ENCODE results near the gene NAGLU. TPM values are rescaled to one million over a fixed set of nuclear protein-coding genes. Genes with fewer than 3 reads are reported as not detected.
A peak's percentile ranks its signal among the peaks of the same experiment; 100 is the strongest.

Gene NAGLU
- total and polyA plus RNA-seq, 2 of the 13 experiments (the other 11 are each of a cell fraction or from before 2014, with no cell fraction given) = 28.2 to 40.1 TPM

GRCh38 chr17:42541041-42541833, 5.2 kb downstream of the NAGLU start (continued):
- TF ChIP-seq ZFX (CRISPR knock-in tag; IDR thresholded peaks at IDR 0.05; ENCODE audit: low read depth) = peak; percentile 81
- peak; percentile 49; the same call in 1 of the 2 replicates for TF ChIP-seq CHD2 (IDR thresholded peaks at IDR 0.05; ENCODE audit: low read depth, low read length)
- TF ChIP-seq ZNF329 (CRISPR knock-in tag; IDR thresholded peaks at IDR 0.05; ENCODE audit: low read depth) = no peak
- peak; percentile 61 for TF ChIP-seq ZSCAN31 (CRISPR knock-in tag; IDR thresholded peaks at IDR 0.05; ENCODE audit: low read depth)
- TF ChIP-seq HES4 (CRISPR knock-in tag; IDR thresholded peaks at IDR 0.05; ENCODE audit: borderline replicate concordance) = no peak
- peak; percentile 40; the same call in 1 of the 2 replicates for TF ChIP-seq POLR2AphosphoS5 (IDR thresholded peaks at IDR 0.05; ENCODE audit: low read depth, low read length)
- no peak for TF ChIP-seq XBP1 (CRISPR knock-in tag; IDR thresholded peaks at IDR 0.05)
- no peak for TF ChIP-seq NONO (IDR thresholded peaks at IDR 0.05)
- peak; percentile 72 for TF ChIP-seq NONO (CRISPR knock-in tag; conservative IDR thresholded peaks at IDR 0.05)
- TF ChIP-seq SNAPC2 (CRISPR knock-in tag; IDR thresholded peaks at IDR 0.05) = 0 out of 2 replicates have a peak, but pooled peaks have one; percentile 58
- peak; percentile 78; the same call in 1 of the 2 replicates for TF ChIP-seq ZNF232 (CRISPR knock-in tag; IDR thresholded peaks at IDR 0.05; ENCODE audit: borderline replicate concordance)
- peak; percentile 75; the same call in 1 of the 2 replicates for TF ChIP-seq ZNF563 (CRISPR knock-in tag; IDR thresholded peaks at IDR 0.05)
- no peak for TF ChIP-seq CENPBD1 (CRISPR knock-in tag; IDR thresholded peaks at IDR 0.05; ENCODE audit: borderline replicate concordance, low read depth)
- peak; percentile 80 for TF ChIP-seq GATAD1 (CRISPR knock-in tag; IDR thresholded peaks at IDR 0.05)
- TF ChIP-seq ZNF546 (CRISPR knock-in tag; conservative IDR thresholded peaks at IDR 0.05) = 0 out of 2 replicates have a peak, but pooled peaks have one; percentile 45
- TF ChIP-seq ZNF557 (CRISPR knock-in tag; IDR thresholded peaks at IDR 0.05) = peak; percentile 59; the same call in 1 of the 2 replicates
- no peak for TF ChIP-seq SIN3B (IDR thresholded peaks at IDR 0.05; ENCODE audit: low read length)
- TF ChIP-seq BORCS8-MEF2B (CRISPR knock-in tag; IDR thresholded peaks at IDR 0.05) = no peak
- no peak for TF ChIP-seq ZNF713 (CRISPR knock-in tag; IDR thresholded peaks at IDR 0.05)
- no peak for TF ChIP-seq HMGA1 (CRISPR knock-in tag; conservative IDR thresholded peaks at IDR 0.05)
- no peak for TF ChIP-seq NFIB (CRISPR knock-in tag; IDR thresholded peaks at IDR 0.05; ENCODE audit: borderline replicate concordance)
- TF ChIP-seq ATF3 (CRISPR knock-in tag; IDR thresholded peaks at IDR 0.05) = peak; percentile 88
- TF ChIP-seq ZGPAT (CRISPR knock-in tag; IDR thresholded peaks at IDR 0.05) = peak; percentile 96
- TF ChIP-seq SAP130 (CRISPR knock-in tag; IDR thresholded peaks at IDR 0.05; ENCODE audit: low read depth) = peak; percentile 95
- peak; percentile 60; the same call in 1 of the 2 replicates for TF ChIP-seq CBX5 (CRISPR knock-in tag; IDR thresholded peaks at IDR 0.05; ENCODE audit: borderline replicate concordance)
- TF ChIP-seq ATF7 (IDR thresholded peaks at IDR 0.05) = no peak
- TF ChIP-seq ATF7 (CRISPR knock-in tag; IDR thresholded peaks at IDR 0.05) = 0 out of 2 replicates have a peak, but pooled peaks have one; percentile 56
- TF ChIP-seq ZFP36 (IDR thresholded peaks at IDR 0.05; ENCODE audit: borderline replicate concordance, low read depth, low read length, partially characterized antibody) = no peak
- peak; percentile 73; the same call in 1 of the 2 replicates for TF ChIP-seq YEATS4 (CRISPR knock-in tag; IDR thresholded peaks at IDR 0.05; ENCODE audit: borderline replicate concordance)
- TF ChIP-seq EED (CRISPR knock-in tag; IDR thresholded peaks at IDR 0.05) = peak; percentile 55; the same call in 1 of the 2 replicates

Measured in HepG2 (cell line).